A549 (cell line): ENCODE data around the gene PFDN2. TPM values are rescaled to one million over a fixed set of nuclear protein-coding genes. Genes with fewer than 3 reads are reported as not detected.

Experiments
- ATAC-seq, 2 experiments: fragments of 200-7000 bp in 1 of 2; fragments of >200 bp in 1 of 2; cut with Nextera tagmentation in 1 of 2; cut with Tn5 transposase in 1 of 2; 3 replicates each; pipeline versions ENCODE4 v1.8.0 to v1.9.1; 2018 to 2020; ENCODE audit warnings: mild to moderate bottlenecking in 1 of 2, moderate library complexity in 1 of 2
- CTCF ChIA-PET: fragments of 300-600 bp; sonication (Branson Sonifier 250); formaldehyde crosslinking; extraction: SDS; loops from one replicate; lab custom pipeline; 2021; ENCODE audit warnings: antibody characterized with exemption, inconsistent platforms; lab: Yijun Ruan, JAX
- POLR2A ChIA-PET: fragments of 350-600 bp; formaldehyde crosslinking; extraction: SDS; loops from one replicate; lab custom pipeline; 2021; ENCODE audit warnings: antibody characterized with exemption, inconsistent platforms; lab: Yijun Ruan, JAX
- DNase-seq, 2 experiments: peaks; one replicate each; pipeline versions ENCODE4 v3.0.0 to v3.0.0-alpha.2; 2011 to 2016; ENCODE audit warnings: low read depth in 1 of 2, low spot score in 1 of 2
- FAIRE-seq: peaks from 2 replicates; lab custom pipeline; 2011; peaks lifted over from hg19 to GRCh38; lab: Jason Lieb, UNC
- H3K27ac ChIP-seq, 2 experiments: fragments of >200 bp; sonication (Bioruptor Twin); formaldehyde crosslinking; 3 replicates each; pipeline ENCODE4 v1.5.1; 2016 to 2017
- H3K4me1 ChIP-seq: fragments of >200 bp; sonication (Bioruptor Twin); formaldehyde crosslinking; 3 replicates; pipeline ENCODE4 v1.6.1; 2016
- H3K4me2 ChIP-seq: fragments of >200 bp; sonication (Bioruptor Twin); formaldehyde crosslinking; 3 replicates; pipeline ENCODE4 v1.6.1; 2016
- H3K4me3 ChIP-seq: fragments of >200 bp; sonication (Bioruptor Twin); formaldehyde crosslinking; 3 replicates; pipeline ENCODE4 v1.5.1; 2016
- H3K9me3 ChIP-seq: fragments of >200 bp; sonication (Bioruptor Twin); formaldehyde crosslinking; 3 replicates; pipeline ENCODE4 v1.6.1; 2016
- BHLHE40 ChIP-seq: IDR thresholded peaks from 2 replicates; pipeline ENCODE4 v1.6.1; 2012; ENCODE audit warnings: low read depth, low read length, inconsistent platforms
- CBX8 ChIP-seq: fragments of 200-600 bp; sonication (generic); IDR thresholded peaks from 2 replicates; pipeline ENCODE4 v1.6.1; 2016
- CHD2 ChIP-seq: fragments of 150-350 bp; IDR thresholded peaks from 2 replicates; pipeline ENCODE4 v1.6.1; 2014; ENCODE audit warnings: low read length; ENCODE audit not compliant: partially characterized antibody
- CHD4 ChIP-seq: fragments of 200-600 bp; sonication (generic); IDR thresholded peaks from 2 replicates; pipeline ENCODE4 v1.6.1; 2016; ENCODE audit warnings: antibody characterized with exemption, mild to moderate bottlenecking, borderline replicate concordance
- EHF ChIP-seq: fragments of 250-450 bp; sonication (Bioruptor Pico); IDR thresholded peaks from 2 replicates; pipeline ENCODE4 v1.5.0; 2020; ENCODE audit warnings: mild to moderate bottlenecking
- ESRRA ChIP-seq: fragments of 150-350 bp; IDR thresholded peaks from 2 replicates; pipeline ENCODE4 v1.6.1; 2014; ENCODE audit warnings: mild to moderate bottlenecking, low read length, borderline replicate concordance
- FOXS1 ChIP-seq: fragments of 250-450 bp; sonication (Bioruptor Pico); IDR thresholded peaks from 2 replicates; pipeline ENCODE4 v1.5.0; 2020; ENCODE audit warnings: mild to moderate bottlenecking, moderate library complexity
- GATA3 ChIP-seq: IDR thresholded peaks from 2 replicates; pipeline ENCODE4 v1.6.1; 2012; ENCODE audit warnings: borderline replicate concordance
- HOXA7 ChIP-seq: fragments of 250-450 bp; sonication (Bioruptor Pico); IDR thresholded peaks from 2 replicates; pipeline ENCODE4 v1.5.0; 2020; ENCODE audit warnings: mild to moderate bottlenecking, moderate library complexity
- HOXB13 ChIP-seq: fragments of 250-450 bp; sonication (Bioruptor Pico); IDR thresholded peaks from 2 replicates; pipeline ENCODE4 v1.5.0; 2020; ENCODE audit warnings: low read depth, mild to moderate bottlenecking, moderate library complexity
- HOXB5 ChIP-seq: fragments of 250-450 bp; sonication (Bioruptor Pico); IDR thresholded peaks from 2 replicates; pipeline ENCODE4 v1.5.0; 2020; ENCODE audit warnings: mild to moderate bottlenecking, moderate library complexity
- MAFK ChIP-seq: fragments of 450-650 bp; IDR thresholded peaks from 2 replicates; pipeline ENCODE4 v1.6.1; 2014; ENCODE audit not compliant: partially characterized antibody
- MAX ChIP-seq: IDR thresholded peaks from 2 replicates; pipeline ENCODE4 v1.6.1; 2012
- NFE2L2 ChIP-seq: fragments of 150-350 bp; conservative IDR thresholded peaks from 2 replicates; pipeline ENCODE4 v1.6.1; 2014; ENCODE audit warnings: low read length
- NPAS2 ChIP-seq: fragments of 250-450 bp; sonication (Bioruptor Pico); IDR thresholded peaks from 2 replicates; pipeline ENCODE4 v1.8.0; 2022; ENCODE audit warnings: mild to moderate bottlenecking, moderate library complexity, borderline replicate concordance
- NR3C1 ChIP-seq: fragments of >200 bp; sonication (Bioruptor Twin); formaldehyde crosslinking; IDR thresholded peaks from 3 replicates; pipeline ENCODE4 v1.6.1; 2017
- PBX3 ChIP-seq: IDR thresholded peaks from 2 replicates; pipeline ENCODE4 v1.6.1; 2012
- PHF8 ChIP-seq: fragments of 200-600 bp; sonication (generic); IDR thresholded peaks from 2 replicates; pipeline ENCODE4 v1.6.1; 2016; ENCODE audit warnings: low read depth, mild to moderate bottlenecking, antibody characterized with exemption, moderate library complexity, borderline replicate concordance
- RAD21 ChIP-seq, 2 experiments: fragments of >200 bp in 1 of 2; sonication (Bioruptor Twin) in 1 of 2; formaldehyde crosslinking in 1 of 2; IDR thresholded peaks in 1 of 2; conservative IDR thresholded peaks in 1 of 2; 2 replicates in 1 of 2; 3 replicates in 1 of 2; pipeline ENCODE4 v1.6.1; 2012 to 2018; ENCODE audit warnings: inconsistent platforms in 1 of 2
- RNF2 ChIP-seq: fragments of 200-600 bp; sonication (generic); IDR thresholded peaks from 2 replicates; pipeline ENCODE4 v1.6.1; 2016; ENCODE audit warnings: low read depth, mild to moderate bottlenecking, antibody characterized with exemption, moderate library complexity, borderline replicate concordance
- SMC3 ChIP-seq: fragments of >200 bp; sonication (Bioruptor Twin); formaldehyde crosslinking; IDR thresholded peaks from 3 replicates; pipeline ENCODE4 v1.6.1; 2018; ENCODE audit warnings: inconsistent platforms
- USF2 ChIP-seq: fragments of 450-650 bp; IDR thresholded peaks from 2 replicates; pipeline ENCODE4 v1.6.1; 2014; ENCODE audit warnings: antibody characterized with exemption
- ZFP36 ChIP-seq: fragments of 450-650 bp; IDR thresholded peaks from 2 replicates; pipeline ENCODE4 v1.6.1; 2014; ENCODE audit warnings: borderline replicate concordance; ENCODE audit not compliant: partially characterized antibody
- ZNF302 ChIP-seq: fragments of 250-450 bp; sonication (Bioruptor Pico); IDR thresholded peaks from 2 replicates; pipeline ENCODE4 v1.9.0; 2021; ENCODE audit warnings: inconsistent platforms, mild to moderate bottlenecking, moderate library complexity
- WGBS: methylation state at CpG from one replicate; pipeline ENCODE4 v1.1.6; 2017; ENCODE audit errors: missing lambda C conversion rate; 5-methylcytosine and 5-hydroxymethylcytosine counted together
- polyA plus RNA-seq, 4 experiments: library from polyadenylated mRNA; depleted of rRNA in 3 of 4; stranded (reverse); fragments of >200 nt; fragmentation: RNase III in 1 of 4; extraction: RNeasy Plus Mini Kit Qiagen cat#74134 plus additional on column Dnase treatment in 1 of 4; gene quantifications; 2 replicates in 3 of 4; 3 replicates in 1 of 4; pipeline ENCODE4 v1.2.3, GENCODE V29; 2011 to 2017
- TF ChIP-seq, protein P1 (sequence below): fragments of 250-450 bp; sonication (Bioruptor Pico); IDR thresholded peaks from 2 replicates; pipeline ENCODE4 v1.5.0; 2020; ENCODE audit warnings: low read depth, mild to moderate bottlenecking, moderate library complexity
- TF ChIP-seq, protein P2 (sequence below): IDR thresholded peaks from 2 replicates; pipeline ENCODE4 v1.6.1; 2012; ENCODE audit warnings: low read depth, borderline replicate concordance
- TF ChIP-seq, protein P3 (sequence below): fragments of 200-600 bp; sonication (generic); IDR thresholded peaks from 2 replicates; pipeline ENCODE4 v1.6.1; 2016; ENCODE audit warnings: antibody characterized with exemption, mild to moderate bottlenecking, moderate library complexity

Gene PFDN2
- polyA plus RNA-seq, 2 of the 4 experiments (the other 2 are of a cell fraction), result 179 to 187 TPM

DNA sequence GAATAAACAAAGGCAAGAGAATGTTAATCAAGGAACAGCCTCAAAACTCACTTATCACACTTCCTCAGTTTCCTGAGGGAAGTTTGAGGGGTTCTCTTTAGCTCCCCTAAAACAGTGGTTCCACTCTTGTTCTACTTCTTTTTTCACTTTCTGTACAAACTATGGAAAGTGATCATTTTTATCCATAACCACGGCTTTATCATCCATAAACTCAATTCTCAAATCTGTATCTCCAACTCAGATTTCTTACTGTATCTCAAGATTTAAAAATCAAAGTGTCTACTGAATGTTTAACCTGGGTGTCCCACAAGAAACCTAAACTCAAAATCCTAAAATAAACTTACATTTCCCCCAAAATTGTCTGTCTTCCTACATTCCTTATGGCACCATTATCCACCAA lies 3.9 kb downstream of the PFDN2 start:
- peak overlapping the region; percentile 70; the same call in 2 of the 3 replicates for H3K4me2 ChIP-seq
- no peak overlapping the region for H3K4me3 ChIP-seq
- FAIRE-seq (no peak), DNase-seq (no peak), ATAC-seq (no peak)
- TF ChIP-seq HOXB5 (CRISPR knock-in tag), result no peak
- no peak for TF ChIP-seq ESRRA
- TF ChIP-seq RNF2, result no peak
- TF ChIP-seq CBX8, result no peak
- TF ChIP-seq RAD21 (conservative IDR thresholded peaks at IDR 0.05 in 1 of 2, IDR thresholded peaks at IDR 0.05 in 1 of 2), result no peak
- no peak for TF ChIP-seq ZNF302 (CRISPR knock-in tag)
- TF ChIP-seq, protein P1, sequence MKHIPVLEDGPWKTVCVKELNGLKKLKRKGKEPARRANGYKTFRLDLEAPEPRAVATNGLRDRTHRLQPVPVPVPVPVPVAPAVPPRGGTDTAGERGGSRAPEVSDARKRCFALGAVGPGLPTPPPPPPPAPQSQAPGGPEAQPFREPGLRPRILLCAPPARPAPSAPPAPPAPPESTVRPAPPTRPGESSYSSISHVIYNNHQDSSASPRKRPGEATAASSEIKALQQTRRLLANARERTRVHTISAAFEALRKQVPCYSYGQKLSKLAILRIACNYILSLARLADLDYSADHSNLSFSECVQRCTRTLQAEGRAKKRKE (CRISPR knock-in tag), result no peak
- TF ChIP-seq NPAS2 (CRISPR knock-in tag), result no peak
- no peak for TF ChIP-seq FOXS1 (CRISPR knock-in tag)
- no peak for TF ChIP-seq HOXB13 (CRISPR knock-in tag)
- TF ChIP-seq GATA3, result no peak
- no peak for TF ChIP-seq NFE2L2
- TF ChIP-seq CHD4, result no peak
- TF ChIP-seq BHLHE40, result no peak
- TF ChIP-seq NR3C1, result no peak
- TF ChIP-seq ZFP36, result no peak
- TF ChIP-seq CHD2, result no peak
- no peak for TF ChIP-seq PBX3
- TF ChIP-seq, protein P2, sequence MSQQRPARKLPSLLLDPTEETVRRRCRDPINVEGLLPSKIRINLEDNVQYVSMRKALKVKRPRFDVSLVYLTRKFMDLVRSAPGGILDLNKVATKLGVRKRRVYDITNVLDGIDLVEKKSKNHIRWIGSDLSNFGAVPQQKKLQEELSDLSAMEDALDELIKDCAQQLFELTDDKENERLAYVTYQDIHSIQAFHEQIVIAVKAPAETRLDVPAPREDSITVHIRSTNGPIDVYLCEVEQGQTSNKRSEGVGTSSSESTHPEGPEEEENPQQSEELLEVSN, result no peak
- WGBS, result 95% methylated on average over 1 of the region's 1 CpG
- peak overlapping the region; percentile 4 to 97; a peak in 3 of 6 replicates for H3K27ac ChIP-seq
- peaks cover 46% of the 10 kb centered on the region for H3K4me1 ChIP-seq
- ChIA-PET POLR2A (no interaction called here), CTCF (interaction anchor here (1.5 to 6.1 kb wide), 2 partner anchors 16 to 124 kb away, joined by 4 to 40 read pairs; partner anchors contain the start of gene KLHDC9)
- no peaks in the 10 kb centered on the region for H3K9me3 ChIP-seq

- Histone ChIP-seq H3K9me3 (no peaks in the 10 kb centered on the region), H3K27ac (no peak overlapping the region), H3K4me2 (no peak overlapping the region), H3K4me3 (no peak overlapping the region), H3K4me1 (peaks cover 39% of the 10 kb centered on the region)
- FAIRE-seq, result no peak
- no peak for ATAC-seq
- no peak for DNase-seq
- WGBS, result 94% methylated on average over 2 of the region's 2 CpGs
- ChIA-PET CTCF (interaction anchor here (1.5 to 2.0 kb wide), 2 partner anchors 14 to 114 kb away, joined by 4 to 7 read pairs; no protein-coding TSS in a partner anchor), POLR2A (no interaction called here)
- no peak for TF ChIP-seq EHF (CRISPR knock-in tag)
- no peak for TF ChIP-seq BHLHE40
- no peak for TF ChIP-seq RNF2
- TF ChIP-seq SMC3, result no peak
- TF ChIP-seq MAFK, result no peak
These were observed 6.3 kb downstream of the PFDN2 start for GRCh38 chr1:161111527-161111926.

- ChIA-PET CTCF (interaction anchor here (1.5 to 2.0 kb wide), 2 partner anchors 14 to 113 kb away, joined by 4 to 7 read pairs; no protein-coding TSS in a partner anchor), POLR2A (no interaction called here)
- Histone ChIP-seq H3K27ac (no peak overlapping the region), H3K4me3 (no peak overlapping the region), H3K9me3 (no peaks in the 10 kb centered on the region), H3K4me2 (no peak overlapping the region), H3K4me1 (peaks cover 35% of the 10 kb centered on the region)
- FAIRE-seq (no peak), ATAC-seq (no peak)
- WGBS, result 87% methylated on average over 3 of the region's 3 CpGs
- TF ChIP-seq EHF (CRISPR knock-in tag) (no peak), ZNF302 (CRISPR knock-in tag) (no peak), HOXA7 (CRISPR knock-in tag) (no peak), PHF8 (no peak), RAD21 (conservative IDR thresholded peaks at IDR 0.05 in 1 of 2, IDR thresholded peaks at IDR 0.05 in 1 of 2) (no peak), MAX (no peak), HOXB13 (CRISPR knock-in tag) (no peak), USF2 (no peak)
- TF ChIP-seq, protein P3, sequence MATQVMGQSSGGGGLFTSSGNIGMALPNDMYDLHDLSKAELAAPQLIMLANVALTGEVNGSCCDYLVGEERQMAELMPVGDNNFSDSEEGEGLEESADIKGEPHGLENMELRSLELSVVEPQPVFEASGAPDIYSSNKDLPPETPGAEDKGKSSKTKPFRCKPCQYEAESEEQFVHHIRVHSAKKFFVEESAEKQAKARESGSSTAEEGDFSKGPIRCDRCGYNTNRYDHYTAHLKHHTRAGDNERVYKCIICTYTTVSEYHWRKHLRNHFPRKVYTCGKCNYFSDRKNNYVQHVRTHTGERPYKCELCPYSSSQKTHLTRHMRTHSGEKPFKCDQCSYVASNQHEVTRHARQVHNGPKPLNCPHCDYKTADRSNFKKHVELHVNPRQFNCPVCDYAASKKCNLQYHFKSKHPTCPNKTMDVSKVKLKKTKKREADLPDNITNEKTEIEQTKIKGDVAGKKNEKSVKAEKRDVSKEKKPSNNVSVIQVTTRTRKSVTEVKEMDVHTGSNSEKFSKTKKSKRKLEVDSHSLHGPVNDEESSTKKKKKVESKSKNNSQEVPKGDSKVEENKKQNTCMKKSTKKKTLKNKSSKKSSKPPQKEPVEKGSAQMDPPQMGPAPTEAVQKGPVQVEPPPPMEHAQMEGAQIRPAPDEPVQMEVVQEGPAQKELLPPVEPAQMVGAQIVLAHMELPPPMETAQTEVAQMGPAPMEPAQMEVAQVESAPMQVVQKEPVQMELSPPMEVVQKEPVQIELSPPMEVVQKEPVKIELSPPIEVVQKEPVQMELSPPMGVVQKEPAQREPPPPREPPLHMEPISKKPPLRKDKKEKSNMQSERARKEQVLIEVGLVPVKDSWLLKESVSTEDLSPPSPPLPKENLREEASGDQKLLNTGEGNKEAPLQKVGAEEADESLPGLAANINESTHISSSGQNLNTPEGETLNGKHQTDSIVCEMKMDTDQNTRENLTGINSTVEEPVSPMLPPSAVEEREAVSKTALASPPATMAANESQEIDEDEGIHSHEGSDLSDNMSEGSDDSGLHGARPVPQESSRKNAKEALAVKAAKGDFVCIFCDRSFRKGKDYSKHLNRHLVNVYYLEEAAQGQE, result no peak
- TF ChIP-seq, all 56 proteins: peak for 0
- DNase-seq, result no peak
These were observed 6.7 kb downstream of the PFDN2 start for GRCh38 chr1:161111117-161111516.
